Embryonic facial prominence (tissue), 1 donor: ENCODE results near the gene SGTA.

Experiments
- DNase-seq: peaks from one replicate; pipeline ENCODE4 v3.0.0-alpha.2; 2016; ENCODE audit errors: extremely low spot score

The SGTA gene

GRCh38 chr19:2809387-2810140, 26.5 kb upstream of the SGTA start:
- DNase-seq: no peak

- DNase-seq: no peak
Observed at GRCh38 chr19:2808129-2808941, 25.3 kb upstream of the SGTA start.

GRCh38 chr19:2807379-2808128, 24.5 kb upstream of the SGTA start:
- no peak for DNase-seq

- no peak for DNase-seq
Observed at GRCh38 chr19:2806736-2807378, 23.8 kb upstream of the SGTA start.

GRCh38 chr19:2805991-2806649, 23.0 kb upstream of the SGTA start:
- DNase-seq: no peak

- DNase-seq: no peak
Observed at GRCh38 chr19:2805261-2805900, 22.3 kb upstream of the SGTA start.

- no peak for DNase-seq
Observed at GRCh38 chr19:2804156-2805004, 21.3 kb upstream of the SGTA start.

- DNase-seq: no peak
Observed at GRCh38 chr19:2803486-2804155, 20.5 kb upstream of the SGTA start.

- DNase-seq: no peak
Observed at GRCh38 chr19:2802826-2803225, 19.8 kb upstream of the SGTA start.

- DNase-seq: no peak
Observed at GRCh38 chr19:2800506-2800905, 17.4 kb upstream of the SGTA start.

- no peak for DNase-seq
Observed at GRCh38 chr19:2799273-2800020, 16.4 kb upstream of the SGTA start.

GRCh38 chr19:2798733-2799132, 15.7 kb upstream of the SGTA start:
- no peak for DNase-seq

GRCh38 chr19:2798158-2798685, 15.1 kb upstream of the SGTA start:
- no peak for DNase-seq

- no peak for DNase-seq
Observed at GRCh38 chr19:2797280-2797679, 14.2 kb upstream of the SGTA start.

- DNase-seq: no peak
Observed at GRCh38 chr19:2796659-2797266, 13.7 kb upstream of the SGTA start.

- DNase-seq: no peak
Observed at GRCh38 chr19:2795827-2796658, 13.0 kb upstream of the SGTA start.

- no peak for DNase-seq
Observed at GRCh38 chr19:2793577-2793976, 10.5 kb upstream of the SGTA start.
